ENCODE results near the gene VCX3A.

- TF ChIP-seq, protein P1, sequence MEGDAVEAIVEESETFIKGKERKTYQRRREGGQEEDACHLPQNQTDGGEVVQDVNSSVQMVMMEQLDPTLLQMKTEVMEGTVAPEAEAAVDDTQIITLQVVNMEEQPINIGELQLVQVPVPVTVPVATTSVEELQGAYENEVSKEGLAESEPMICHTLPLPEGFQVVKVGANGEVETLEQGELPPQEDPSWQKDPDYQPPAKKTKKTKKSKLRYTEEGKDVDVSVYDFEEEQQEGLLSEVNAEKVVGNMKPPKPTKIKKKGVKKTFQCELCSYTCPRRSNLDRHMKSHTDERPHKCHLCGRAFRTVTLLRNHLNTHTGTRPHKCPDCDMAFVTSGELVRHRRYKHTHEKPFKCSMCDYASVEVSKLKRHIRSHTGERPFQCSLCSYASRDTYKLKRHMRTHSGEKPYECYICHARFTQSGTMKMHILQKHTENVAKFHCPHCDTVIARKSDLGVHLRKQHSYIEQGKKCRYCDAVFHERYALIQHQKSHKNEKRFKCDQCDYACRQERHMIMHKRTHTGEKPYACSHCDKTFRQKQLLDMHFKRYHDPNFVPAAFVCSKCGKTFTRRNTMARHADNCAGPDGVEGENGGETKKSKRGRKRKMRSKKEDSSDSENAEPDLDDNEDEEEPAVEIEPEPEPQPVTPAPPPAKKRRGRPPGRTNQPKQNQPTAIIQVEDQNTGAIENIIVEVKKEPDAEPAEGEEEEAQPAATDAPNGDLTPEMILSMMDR (IDR thresholded peaks at IDR 0.05): no peak
- TF ChIP-seq POLR2A (IDR thresholded peaks at IDR 0.05): no peak
Measured at GRCh38 chrX:6526564-6527136, 8.3 kb downstream of the VCX3A start.
